Esophagus (tissue), 2 donors: ENCODE data around the gene DNAI7. TPM values are rescaled to one million over a fixed set of nuclear protein-coding genes. Genes with fewer than 3 reads are reported as not detected.

Experiments
- H3K27ac ChIP-seq, 2 donors: one replicate each; pipeline ENCODE4 v1.5.1; 2013; ENCODE audit warnings: low read depth in 2 of 2, mild to moderate bottlenecking in 2 of 2, inconsistent platforms in 1 of 2, low read length in 1 of 2, moderate library complexity in 1 of 2
- H3K27me3 ChIP-seq, 2 donors: one replicate each; pipeline ENCODE4 v1.6.1; 2013; ENCODE audit warnings: low read length in 2 of 2, control low read depth in 1 of 2, mild to moderate bottlenecking in 1 of 2; ENCODE audit not compliant: insufficient read depth in 2 of 2, control insufficient read depth in 1 of 2
- H3K36me3 ChIP-seq, 2 donors: one replicate each; pipeline ENCODE4 v1.6.1; 2013; ENCODE audit warnings: low read length in 1 of 2; ENCODE audit not compliant: control insufficient read depth in 2 of 2, insufficient read depth in 2 of 2
- H3K4me1 ChIP-seq, 2 donors: one replicate each; pipeline ENCODE4 v1.6.1; 2013; ENCODE audit warnings: low read length in 1 of 2; ENCODE audit not compliant: control insufficient read depth in 2 of 2, insufficient read depth in 2 of 2
- H3K4me3 ChIP-seq, 2 donors: one replicate each; pipeline ENCODE4 v1.5.1; 2013; ENCODE audit warnings: low read length in 2 of 2, mild to moderate bottlenecking in 2 of 2, low read depth in 1 of 2, moderate library complexity in 1 of 2
- H3K9me3 ChIP-seq, 2 donors: one replicate each; pipeline ENCODE4 v1.6.1; 2013; ENCODE audit warnings: mild to moderate bottlenecking in 2 of 2, low read depth in 1 of 2, low read length in 1 of 2, moderate library complexity in 1 of 2; ENCODE audit not compliant: control insufficient read depth in 2 of 2, insufficient read depth in 1 of 2
- WGBS, 2 donors: extraction: QIAGEN DNeasy Blood & Tissue Kit; methylation state at CpG; one replicate each; pipeline ENCODE4 v1.1.7; 2013; 5-methylcytosine and 5-hydroxymethylcytosine counted together
- polyA plus RNA-seq, 2 donors: library from polyadenylated mRNA; stranded (reverse); fragments of 200-250 nt; gene quantifications; one replicate each; pipeline ENCODE4 v1.2.3, GENCODE V29; 2013
- donor health status: healthy with polysubstance abuse.
- donor health status: Bipolar disorder and iron deficiency.

Gene DNAI7
- polyA plus RNA-seq, 2 donors: 0.07 to 0.18 TPM

DNA sequence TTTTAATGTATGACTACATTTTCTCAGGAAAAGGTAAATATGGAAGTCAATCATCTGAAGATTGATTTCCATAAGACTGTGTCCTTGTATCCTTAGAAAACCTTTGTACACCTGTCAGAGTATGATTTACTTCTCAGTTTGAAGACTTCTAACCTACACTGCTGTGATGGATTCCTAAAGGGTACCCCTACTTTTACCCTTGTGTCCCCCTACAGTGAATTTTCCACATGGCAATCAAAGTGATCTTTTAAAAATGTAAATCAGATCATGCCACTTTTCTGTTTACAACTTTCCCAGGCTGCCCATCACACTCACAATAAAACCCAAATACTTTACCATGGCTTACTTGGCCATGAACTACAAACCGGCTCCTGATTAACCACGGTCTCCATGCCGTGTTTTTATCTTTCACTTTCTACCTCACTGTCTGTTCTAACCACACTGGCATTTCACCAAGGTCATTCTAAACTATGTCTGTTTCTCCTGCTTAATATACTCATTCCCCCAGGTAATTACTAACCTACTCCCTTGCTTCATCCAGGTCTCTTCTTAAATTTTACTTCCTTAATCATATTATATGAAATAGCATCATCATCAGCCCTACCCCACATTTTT, 8.1 kb downstream of the DNAI7 start:
- WGBS, 2 donors: 29 to 49% methylated on average over 3 of the region's 3 CpGs
- no peaks in the 10 kb centered on the region for H3K4me1 ChIP-seq
- H3K27me3 ChIP-seq: no peaks in the 10 kb centered on the region
- H3K27ac ChIP-seq: no peak overlapping the region
- no peaks in the 10 kb centered on the region for H3K9me3 ChIP-seq
- no peaks in the 10 kb centered on the region for H3K36me3 ChIP-seq
- no peak overlapping the region for H3K4me3 ChIP-seq

DNA sequence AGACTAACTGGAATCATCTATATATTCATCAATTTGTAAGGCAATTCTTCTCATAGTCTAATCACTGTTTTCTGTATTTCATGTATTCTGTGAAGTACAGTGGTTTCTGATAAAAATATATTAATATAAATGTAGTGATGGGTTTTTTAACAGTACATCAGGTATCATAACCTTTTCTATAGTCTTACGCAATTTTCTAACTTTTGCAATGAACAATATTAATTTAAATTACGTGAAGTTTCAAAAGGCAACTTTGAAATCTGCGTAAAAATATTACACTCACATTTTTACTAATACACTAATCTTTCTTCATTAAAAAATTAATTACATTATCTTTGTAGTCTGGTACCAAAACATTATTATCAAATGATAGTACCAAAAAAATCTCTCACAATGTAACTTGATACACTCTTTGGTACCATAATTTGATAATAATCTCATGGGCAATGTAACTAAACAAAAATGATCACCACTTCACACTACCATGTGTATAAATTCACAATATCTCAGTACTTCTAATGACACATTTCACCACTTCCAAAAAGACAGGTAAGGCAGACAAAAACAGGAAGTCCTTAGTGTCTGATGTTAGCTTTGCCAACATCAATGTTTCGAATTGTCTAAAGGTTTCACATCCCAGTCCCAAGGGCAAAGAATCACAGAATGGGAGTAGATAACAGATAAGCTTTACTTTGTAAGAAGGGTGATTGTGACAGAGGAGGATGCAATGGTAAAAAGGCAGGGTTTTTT, 8.7 kb downstream of the DNAI7 start:
- H3K4me1 ChIP-seq: no peaks in the 10 kb centered on the region
- no peak overlapping the region for H3K27ac ChIP-seq
- H3K4me3 ChIP-seq: no peak overlapping the region
- no peaks in the 10 kb centered on the region for H3K36me3 ChIP-seq
- WGBS, 2 donors: 76 to 91% methylated on average over 4 of the region's 4 CpGs
- H3K27me3 ChIP-seq: no peaks in the 10 kb centered on the region
- no peaks in the 10 kb centered on the region for H3K9me3 ChIP-seq

DNA sequence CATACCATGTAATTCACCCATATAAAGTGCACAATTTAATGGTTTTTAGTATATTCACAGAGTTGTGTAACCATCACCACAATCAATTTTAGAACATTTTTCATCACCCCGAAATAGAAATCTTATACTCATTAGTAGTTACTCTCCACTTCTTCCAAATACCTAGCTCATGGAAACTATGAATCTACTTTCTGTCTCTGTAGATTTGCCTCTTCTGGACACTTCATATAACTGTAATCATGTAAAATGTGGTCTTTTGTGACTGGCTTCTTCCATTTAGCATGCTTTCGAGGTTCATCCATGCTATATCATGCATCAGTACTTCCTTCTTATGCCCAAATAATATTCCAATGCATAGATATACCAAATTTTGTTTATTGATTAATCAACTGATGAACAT, 10.8 kb downstream of the DNAI7 start:
- WGBS, 2 donors: 48 to 82% methylated on average over 2 of the region's 2 CpGs
- Histone ChIP-seq H3K4me3 (no peak overlapping the region), H3K9me3 (no peaks in the 10 kb centered on the region), H3K27ac (no peak overlapping the region), H3K27me3 (no peaks in the 10 kb centered on the region), H3K4me1 (no peaks in the 10 kb centered on the region), H3K36me3 (no peaks in the 10 kb centered on the region)

DNA sequence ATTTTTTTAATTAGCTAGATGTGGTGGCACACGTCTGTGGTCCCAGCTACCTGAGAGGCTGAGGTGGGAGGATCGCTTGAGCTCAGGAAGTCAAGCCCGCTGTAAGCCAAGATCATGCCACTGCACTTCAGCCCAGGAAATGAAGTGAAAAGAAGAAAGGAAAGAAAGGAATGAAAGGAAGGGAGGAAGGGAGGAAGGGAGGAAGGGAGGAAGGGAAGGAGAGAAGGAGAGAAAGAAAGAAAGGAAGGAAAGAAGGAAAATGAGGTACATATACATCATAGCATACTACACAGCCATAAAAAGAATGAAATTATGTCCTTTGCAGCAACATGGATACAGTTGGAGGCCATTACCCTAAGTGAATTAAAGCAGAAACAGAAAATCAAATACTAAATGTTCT, 12.2 kb downstream of the DNAI7 start:
- Histone ChIP-seq H3K9me3 (no peaks in the 10 kb centered on the region), H3K4me3 (no peak overlapping the region), H3K27me3 (no peaks in the 10 kb centered on the region), H3K36me3 (no peaks in the 10 kb centered on the region), H3K27ac (no peak overlapping the region), H3K4me1 (no peaks in the 10 kb centered on the region)
- WGBS, 2 donors: 78 to 82% methylated on average over 3 of the region's 3 CpGs

DNA sequence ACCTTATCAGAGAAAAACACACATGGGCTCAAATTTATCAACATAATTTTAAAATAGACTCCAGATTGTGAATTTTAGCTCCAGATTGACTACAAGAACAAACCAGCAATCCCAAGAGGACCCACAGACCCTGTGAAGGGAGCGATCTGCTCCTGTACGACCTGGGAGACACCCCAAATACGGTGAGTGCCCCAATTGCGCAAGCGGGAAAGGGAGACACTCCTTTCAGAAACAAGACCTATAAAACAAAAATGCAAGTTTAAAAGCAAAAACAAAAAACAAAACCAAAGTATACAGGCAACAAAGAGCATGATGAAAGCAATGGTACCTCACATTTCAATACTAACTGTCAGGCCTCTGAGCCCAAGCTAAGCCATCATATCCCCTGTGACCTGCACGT, 32.1 kb downstream of the DNAI7 start:
- Histone ChIP-seq H3K36me3 (no peaks in the 10 kb centered on the region), H3K9me3 (no peaks in the 10 kb centered on the region), H3K27ac (no peak overlapping the region), H3K4me1 (no peaks in the 10 kb centered on the region), H3K4me3 (no peak overlapping the region), H3K27me3 (no peaks in the 10 kb centered on the region)
- 91% methylated on average over 6 of the region's 6 CpGs for WGBS, 2 donors

DNA sequence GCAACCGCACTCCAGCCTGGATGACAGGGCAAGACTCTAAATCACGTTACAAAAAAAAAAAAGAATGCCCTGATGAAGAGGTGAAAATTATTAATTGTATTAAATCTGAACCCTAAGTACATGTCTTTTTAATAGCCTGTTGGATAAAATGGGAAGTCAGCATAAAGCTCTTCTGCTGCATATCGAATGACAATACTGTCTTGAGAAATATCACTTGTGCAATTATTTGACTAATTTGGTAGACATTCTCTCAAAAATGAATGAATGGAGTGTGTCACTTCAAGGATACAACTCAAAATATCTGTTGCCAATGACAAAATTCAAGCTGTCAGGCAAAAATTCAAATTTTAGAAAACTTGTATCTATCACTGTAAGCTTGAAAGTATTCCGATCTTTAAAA, 38.9 kb downstream of the DNAI7 start:
- H3K4me1 ChIP-seq: no peaks in the 10 kb centered on the region
- WGBS, 2 donors: 93 to 94% methylated on average over 4 of the region's 4 CpGs
- no peak overlapping the region for H3K4me3 ChIP-seq
- no peaks in the 10 kb centered on the region for H3K9me3 ChIP-seq
- no peak overlapping the region for H3K27ac ChIP-seq
- no peaks in the 10 kb centered on the region for H3K27me3 ChIP-seq
- no peaks in the 10 kb centered on the region for H3K36me3 ChIP-seq

DNA sequence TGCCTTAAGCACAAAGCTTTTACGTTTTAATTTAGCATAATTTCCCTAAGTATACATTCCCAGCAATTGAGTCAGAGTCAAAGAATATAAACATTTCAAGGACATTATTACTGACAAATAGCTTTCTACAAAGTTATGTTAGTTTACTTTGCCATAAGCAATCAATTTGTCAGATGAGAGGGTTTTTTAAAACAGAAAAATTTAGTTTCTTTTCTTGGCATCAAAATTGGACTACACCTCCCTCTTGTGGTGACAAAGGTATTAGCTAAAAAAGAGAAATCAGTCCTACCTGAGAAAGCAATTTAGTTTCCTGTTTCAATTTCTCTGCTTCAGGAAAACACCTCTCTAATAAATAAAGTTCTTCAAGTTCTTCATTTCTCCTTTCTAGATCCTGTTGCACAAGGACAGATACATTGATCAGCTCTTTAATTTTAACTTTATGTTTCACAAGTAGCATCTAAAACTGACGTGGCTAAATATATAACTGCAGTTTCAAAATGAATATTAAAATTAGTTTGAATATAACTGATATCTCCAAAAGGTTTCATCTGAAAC, 39.9 kb downstream of the DNAI7 start:
- WGBS, 2 donors: 46 to 49% methylated on average over 2 of the region's 2 CpGs

DNA sequence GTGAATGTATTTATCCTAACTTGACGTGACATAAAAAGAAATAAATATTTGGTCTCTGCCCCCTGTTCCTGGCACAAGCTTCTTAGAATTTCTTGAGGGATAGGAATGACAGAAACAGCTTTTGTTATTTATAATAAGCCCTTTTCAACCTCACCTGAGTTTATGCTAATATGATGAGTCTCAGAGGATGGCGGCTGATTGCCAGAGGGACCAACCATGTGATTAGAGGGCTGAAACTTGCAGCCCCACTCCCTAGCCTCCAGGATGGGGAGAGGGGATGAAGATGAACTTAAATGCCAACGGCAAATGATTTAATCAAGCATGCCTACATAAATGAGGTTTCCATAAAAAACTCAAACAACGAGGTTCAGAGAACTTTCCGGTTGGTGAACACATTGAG, 42.9 kb downstream of the DNAI7 start:
- H3K36me3 ChIP-seq: no peaks in the 10 kb centered on the region
- H3K9me3 ChIP-seq: no peaks in the 10 kb centered on the region
- H3K4me1 ChIP-seq: no peaks in the 10 kb centered on the region
- 72% methylated on average over 5 of the region's 5 CpGs for WGBS, 2 donors
- no peaks in the 10 kb centered on the region for H3K27me3 ChIP-seq
- H3K27ac ChIP-seq: no peak overlapping the region
- H3K4me3 ChIP-seq: no peak overlapping the region

More for the DNA sequence above, 39.9 kb downstream of the DNAI7 start:
- Histone ChIP-seq H3K27ac (no peak overlapping the region), H3K4me1 (no peaks in the 10 kb centered on the region), H3K9me3 (no peaks in the 10 kb centered on the region), H3K4me3 (no peak overlapping the region), H3K36me3 (no peaks in the 10 kb centered on the region), H3K27me3 (no peaks in the 10 kb centered on the region)

DNA sequence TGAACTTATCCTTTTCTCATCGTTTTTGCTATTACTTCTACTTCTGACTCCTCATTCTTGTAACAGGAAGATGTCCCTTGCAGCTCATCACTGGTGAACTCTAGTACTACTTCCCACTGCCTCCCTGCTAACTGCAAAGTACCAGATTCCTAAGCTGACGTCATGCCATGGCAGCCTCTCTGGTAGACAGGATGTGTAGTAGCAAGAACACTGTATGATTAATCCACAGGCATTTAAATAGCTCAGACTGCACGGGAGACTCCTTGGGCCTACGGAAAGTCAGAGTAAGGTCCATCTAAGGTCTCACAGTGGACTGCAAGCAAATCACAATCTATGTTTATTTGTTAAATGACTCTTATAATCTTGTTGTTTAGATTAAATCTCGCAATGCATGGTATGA, 43.5 kb downstream of the DNAI7 start:
- Histone ChIP-seq H3K27ac (no peak overlapping the region), H3K36me3 (no peaks in the 10 kb centered on the region), H3K9me3 (no peaks in the 10 kb centered on the region), H3K4me3 (no peak overlapping the region), H3K4me1 (no peaks in the 10 kb centered on the region), H3K27me3 (no peaks in the 10 kb centered on the region)
- 39 to 40% methylated on average over 5 of the region's 5 CpGs for WGBS, 2 donors

DNA sequence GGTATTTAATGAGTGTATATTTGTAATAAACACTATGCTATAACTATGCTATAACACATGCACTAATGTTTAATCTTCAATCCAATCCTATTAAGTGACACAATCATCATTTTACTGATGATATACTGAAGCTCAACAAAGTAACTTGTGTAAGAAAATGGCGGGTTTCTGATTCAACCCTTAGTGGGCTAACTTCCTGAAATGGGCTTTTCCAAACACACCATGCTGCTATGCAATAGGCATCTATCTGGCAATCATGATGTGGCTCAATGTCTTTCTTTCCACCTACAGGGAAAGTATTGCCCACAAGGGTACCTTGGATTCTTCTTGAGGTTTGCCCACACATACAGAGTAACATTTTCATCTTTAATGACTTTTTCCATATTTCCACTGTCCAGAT, 48.3 kb downstream of the DNAI7 start:
- Histone ChIP-seq H3K4me3 (no peak overlapping the region), H3K27ac (no peak overlapping the region), H3K4me1 (no peaks in the 10 kb centered on the region), H3K9me3 (no peaks in the 10 kb centered on the region), H3K27me3 (no peaks in the 10 kb centered on the region), H3K36me3 (no peaks in the 10 kb centered on the region)
- 95 to 97% methylated on average over 1 of the region's 1 CpG for WGBS, 2 donors
